MM.1S (cell line): ENCODE measurements around the gene LEAP2.

Experiments
- EZH2 ChIP-seq: fragments of 300-600 bp; sonication (generic); optimal IDR thresholded peaks from 2 replicates; pipeline ENCODE3; 2017; ENCODE audit warnings: low read depth, mild to moderate bottlenecking, antibody characterized with exemption, low read length, mixed read lengths
- EZH2phosphoT487 ChIP-seq: fragments of 300-600 bp; sonication (generic); IDR thresholded peaks from 2 replicates; pipeline ENCODE4 v1.6.1; 2018; ENCODE audit warnings: antibody characterized with exemption, low read length
- TF ChIP-seq, protein P1 (sequence below): fragments of 300-600 bp; sonication (generic); IDR thresholded peaks from 2 replicates; pipeline ENCODE4 v1.5.1; 2016; ENCODE audit warnings: antibody characterized with exemption, low read length, mixed read lengths

- TF ChIP-seq, protein P1, sequence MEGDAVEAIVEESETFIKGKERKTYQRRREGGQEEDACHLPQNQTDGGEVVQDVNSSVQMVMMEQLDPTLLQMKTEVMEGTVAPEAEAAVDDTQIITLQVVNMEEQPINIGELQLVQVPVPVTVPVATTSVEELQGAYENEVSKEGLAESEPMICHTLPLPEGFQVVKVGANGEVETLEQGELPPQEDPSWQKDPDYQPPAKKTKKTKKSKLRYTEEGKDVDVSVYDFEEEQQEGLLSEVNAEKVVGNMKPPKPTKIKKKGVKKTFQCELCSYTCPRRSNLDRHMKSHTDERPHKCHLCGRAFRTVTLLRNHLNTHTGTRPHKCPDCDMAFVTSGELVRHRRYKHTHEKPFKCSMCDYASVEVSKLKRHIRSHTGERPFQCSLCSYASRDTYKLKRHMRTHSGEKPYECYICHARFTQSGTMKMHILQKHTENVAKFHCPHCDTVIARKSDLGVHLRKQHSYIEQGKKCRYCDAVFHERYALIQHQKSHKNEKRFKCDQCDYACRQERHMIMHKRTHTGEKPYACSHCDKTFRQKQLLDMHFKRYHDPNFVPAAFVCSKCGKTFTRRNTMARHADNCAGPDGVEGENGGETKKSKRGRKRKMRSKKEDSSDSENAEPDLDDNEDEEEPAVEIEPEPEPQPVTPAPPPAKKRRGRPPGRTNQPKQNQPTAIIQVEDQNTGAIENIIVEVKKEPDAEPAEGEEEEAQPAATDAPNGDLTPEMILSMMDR, result no peak
- TF ChIP-seq EZH2phosphoT487, result no peak
- no peak for TF ChIP-seq EZH2
Observed at GRCh38 chr5:132876020-132876759, 2.7 kb downstream of the LEAP2 start.
